Measurements from ENCODE around the gene MXI1. TPM values are rescaled to one million over a fixed set of nuclear protein-coding genes. Genes with fewer than 3 reads are reported as not detected.

MXI1 gene
- total RNA-seq, 2 experiments from 2014 or later = 11.7 to 22.3 TPM

- intact Hi-C loops (cut with micrococcal nuclease; ENCODE audit: unreplicated experiment) = loop anchor here (5.0 to 10.0 kb wide), 2 partner anchors 355 to 712 kb away; partner anchors contain the start of gene SMC3
- peaks cover 48% of the 10 kb centered on the region for H3K4me1 ChIP-seq (ENCODE audit: insufficient read depth, low read length, poor library complexity, severe bottlenecking)
- TF ChIP-seq CTCF (conservative IDR thresholded peaks at IDR 0.05; ENCODE audit: low read length) = no peak
- TF ChIP-seq EZH2phosphoT487 (IDR thresholded peaks at IDR 0.05; ENCODE audit: borderline replicate concordance, low read depth, low read length) = no peak
- peak overlapping the region; percentile 79 for H3K4me3 ChIP-seq (ENCODE audit: low read depth, low read length, poor library complexity, severe bottlenecking)
- peak overlapping the region; percentile 39 for H3K27ac ChIP-seq (ENCODE audit: low read depth, low read length, poor library complexity, severe bottlenecking)
- H3K36me3 ChIP-seq (ENCODE audit: insufficient read depth, low read length) = no peaks in the 10 kb centered on the region
- CTCF ChIA-PET (ENCODE audit: unreplicated experiment) = interaction anchor here (1.2 kb wide), 1 partner anchor 9 kb away, joined by 4 read pairs; no protein-coding TSS in a partner anchor
- H3K9me2 ChIP-seq (ENCODE audit: insufficient read depth, low read length) = no peaks in the 10 kb centered on the region
- H3K9me3 ChIP-seq (ENCODE audit: low read length) = no peaks in the 10 kb centered on the region
- H3K79me2 ChIP-seq (ENCODE audit: insufficient read depth, low read depth, low read length) = no peaks in the 10 kb centered on the region; the same call in 1 of the 2 replicates
- DNase-seq (ENCODE audit: low spot score) = peak; percentile 74
- BruUV-seq (replicated peaks) = no TSS peak
- H3K4me2 ChIP-seq (ENCODE audit: low read length) = peak overlapping the region; percentile 89
- POLR2A ChIA-PET = interaction anchor here (0.6 to 3.5 kb wide), 9 partner anchors 10 to 289 kb away, joined by 3 to 21 read pairs (median 4); partner anchors contain the start of gene SMNDC1
- H4K20me1 ChIP-seq (ENCODE audit: insufficient read depth, low read length) = no peaks in the 10 kb centered on the region
- peak overlapping the region; percentile 90; the same call in 1 of the 2 replicates for H2AFZ ChIP-seq (ENCODE audit: low read length)
These were observed 5.0 kb downstream of the MXI1 start for GRCh38 chr10:110212119-110213006.

- Histone ChIP-seq H3K79me2 (ENCODE audit: insufficient read depth, low read depth, low read length) (no peaks in the 10 kb centered on the region; the same call in 1 of the 2 replicates), H2AFZ (ENCODE audit: low read length) (no peak overlapping the region), H3K4me2 (ENCODE audit: low read length) (peak overlapping the region; percentile 89), H3K9me3 (ENCODE audit: low read length) (no peaks in the 10 kb centered on the region), H3K9me2 (ENCODE audit: insufficient read depth, low read length) (no peaks in the 10 kb centered on the region), H3K4me1 (ENCODE audit: insufficient read depth, low read length, poor library complexity, severe bottlenecking) (peaks cover 48% of the 10 kb centered on the region), H3K27ac (ENCODE audit: low read depth, low read length, poor library complexity, severe bottlenecking) (no peak overlapping the region), H3K36me3 (ENCODE audit: insufficient read depth, low read length) (no peaks in the 10 kb centered on the region), H3K4me3 (ENCODE audit: low read depth, low read length, poor library complexity, severe bottlenecking) (peak overlapping the region; percentile 14), H4K20me1 (ENCODE audit: insufficient read depth, low read length) (no peaks in the 10 kb centered on the region)
- intact Hi-C loops (cut with micrococcal nuclease; ENCODE audit: unreplicated experiment) = loop anchor here (5.0 to 10.0 kb wide), 2 partner anchors 353 to 710 kb away; partner anchors contain the start of gene SMC3
- no peak for TF ChIP-seq CTCF (conservative IDR thresholded peaks at IDR 0.05; ENCODE audit: low read length)
- no peak for TF ChIP-seq EZH2phosphoT487 (IDR thresholded peaks at IDR 0.05; ENCODE audit: borderline replicate concordance, low read depth, low read length)
- DNase-seq (ENCODE audit: low spot score) = peak; percentile 40
- CTCF ChIA-PET (ENCODE audit: unreplicated experiment) = no interaction called here
- POLR2A ChIA-PET = interaction anchor here (0.7 to 2.4 kb wide), 6 partner anchors 8 to 743 kb away, joined by 3 to 21 read pairs (median 4); no protein-coding TSS in a partner anchor
- no TSS peak for BruUV-seq (replicated peaks)
These were observed 7.0 kb downstream of the MXI1 start for GRCh38 chr10:110214371-110214826.

Measured in OCI-LY7 (cell line).